Measurements from ENCODE around the gene CD28.
"Not testable (repeated sequence)": the region's sequence is repeated elsewhere in the genome, so short reads cannot be mapped to it uniquely, and the experiment has no call there.

Gene CD28

DNA sequence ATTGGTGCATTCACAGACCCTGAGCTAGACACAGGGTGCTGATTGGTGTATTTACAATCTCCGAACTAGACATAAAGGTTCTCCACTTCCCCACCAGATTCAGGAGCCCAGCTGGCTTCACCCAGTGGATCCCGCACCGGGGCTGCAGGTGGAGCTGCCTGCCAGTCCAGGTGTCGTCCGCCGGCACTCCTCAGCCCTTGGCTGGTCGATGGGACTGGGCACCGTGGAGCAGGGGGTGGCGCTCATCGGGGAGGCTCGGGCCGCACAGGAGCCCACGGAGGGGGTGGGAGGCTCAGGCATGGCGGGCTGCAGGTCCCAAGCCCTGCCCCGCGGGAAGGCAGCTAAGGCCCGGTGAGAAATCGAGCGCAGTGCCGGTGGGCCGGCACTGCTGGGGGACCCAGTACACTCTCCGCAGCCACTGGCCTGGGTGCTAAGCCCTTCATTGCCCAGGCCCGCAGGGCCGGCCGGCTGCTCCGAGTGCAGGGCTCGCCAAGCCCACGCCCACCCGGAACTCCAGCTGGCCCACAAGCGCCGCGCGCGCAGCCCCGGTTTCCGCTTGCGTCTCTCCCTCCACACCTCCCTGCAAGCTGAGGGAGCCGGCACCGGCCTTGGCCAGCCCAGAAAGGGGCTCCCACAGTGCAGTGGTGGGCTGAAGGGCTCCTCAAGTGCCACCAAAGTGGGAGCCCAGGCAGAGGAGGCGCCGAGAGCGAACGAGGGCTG is 79.1 kb downstream of the CD28 start:
- DNase-seq, result not testable (repeated sequence)

DNA sequence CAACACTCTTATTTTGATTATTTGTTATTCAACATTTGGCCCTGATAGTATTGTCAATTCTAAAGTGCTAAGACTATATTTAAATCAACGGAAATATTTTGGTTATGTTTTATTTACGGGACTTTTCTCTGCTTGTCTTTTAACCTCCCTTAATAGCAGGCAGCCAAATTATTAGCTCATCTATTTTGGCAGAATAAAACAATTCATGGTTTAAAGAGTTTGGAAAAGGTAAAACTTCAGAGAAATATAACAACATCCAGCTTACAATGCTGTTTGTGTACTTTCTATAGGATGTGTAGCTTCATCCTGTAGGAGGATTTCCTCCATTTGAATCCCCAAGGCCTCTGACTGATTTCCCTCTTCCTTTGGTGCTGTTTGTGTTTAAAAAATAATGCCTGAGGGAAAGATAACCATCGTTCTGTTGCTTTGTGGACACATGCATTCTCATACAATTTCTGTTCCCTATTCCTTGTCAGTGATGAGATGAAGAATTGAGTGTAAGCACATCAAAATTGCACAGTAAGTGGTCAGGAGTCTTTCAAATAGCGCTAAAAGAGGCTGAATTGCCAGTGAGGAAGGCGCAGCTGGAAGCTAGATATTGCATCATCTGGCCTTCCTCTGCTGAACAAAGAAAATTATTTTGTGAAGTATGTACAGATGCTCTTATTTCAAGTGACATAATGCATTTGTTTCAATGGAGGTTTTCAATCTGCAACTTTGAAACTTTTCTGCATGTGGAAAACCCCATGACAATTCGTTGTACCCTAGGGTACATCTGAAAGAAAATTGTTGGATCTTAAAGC is 80.3 kb downstream of the CD28 start:
- peak; percentile 55 for DNase-seq

DNA sequence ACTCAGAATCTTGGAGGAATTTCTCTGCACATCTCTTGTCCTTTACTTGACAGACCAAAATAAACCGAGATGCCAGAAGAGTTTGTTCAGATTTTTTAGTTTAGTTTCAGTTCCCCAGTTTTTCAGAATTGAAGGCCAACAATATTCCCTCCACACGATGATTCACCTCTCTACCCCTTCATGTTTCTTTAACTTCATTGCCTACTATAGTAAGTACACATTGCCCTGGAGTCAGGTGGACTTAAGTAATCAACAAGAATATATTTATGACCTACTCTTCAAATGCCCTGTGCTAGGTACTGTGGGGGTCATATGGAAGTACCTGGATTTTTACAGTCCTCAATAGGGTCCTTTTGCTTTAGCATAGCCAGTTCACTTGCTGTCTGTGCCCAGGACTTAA is 81.5 kb downstream of the CD28 start:
- no peak for DNase-seq
